Cardiac fibroblast (primary cell): ENCODE data around the gene PAK5.

ENCODE experiments used
- DNase-seq, 2 donors: peaks; one replicate each; pipeline versions ENCODE4 v3.0.0 to v3.0.0-alpha.2; 2010; ENCODE audit warnings: low read depth in 2 of 2
- H3K4me3 ChIP-seq, 2 donors: replicated peaks in 1 of 2; 1 replicate in 1 of 2; 2 replicates in 1 of 2; pipeline ENCODE4 v1.5.1; 2011; ENCODE audit warnings: low read depth in 2 of 2, low read length in 2 of 2, mild to moderate bottlenecking in 2 of 2, moderate library complexity in 1 of 2
- TF ChIP-seq, protein P1 (sequence below): IDR thresholded peaks from one replicate; pipeline ENCODE4 v1.5.1; 2011; ENCODE audit warnings: low read depth, mild to moderate bottlenecking, low read length, inconsistent platforms

PAK5 gene

GRCh38 chr20:9685011-9685410 lies 153.9 kb downstream of the PAK5 start:
- DNase-seq, result no peak
- H3K4me3 ChIP-seq, result no peak overlapping the region
- TF ChIP-seq, protein P1, sequence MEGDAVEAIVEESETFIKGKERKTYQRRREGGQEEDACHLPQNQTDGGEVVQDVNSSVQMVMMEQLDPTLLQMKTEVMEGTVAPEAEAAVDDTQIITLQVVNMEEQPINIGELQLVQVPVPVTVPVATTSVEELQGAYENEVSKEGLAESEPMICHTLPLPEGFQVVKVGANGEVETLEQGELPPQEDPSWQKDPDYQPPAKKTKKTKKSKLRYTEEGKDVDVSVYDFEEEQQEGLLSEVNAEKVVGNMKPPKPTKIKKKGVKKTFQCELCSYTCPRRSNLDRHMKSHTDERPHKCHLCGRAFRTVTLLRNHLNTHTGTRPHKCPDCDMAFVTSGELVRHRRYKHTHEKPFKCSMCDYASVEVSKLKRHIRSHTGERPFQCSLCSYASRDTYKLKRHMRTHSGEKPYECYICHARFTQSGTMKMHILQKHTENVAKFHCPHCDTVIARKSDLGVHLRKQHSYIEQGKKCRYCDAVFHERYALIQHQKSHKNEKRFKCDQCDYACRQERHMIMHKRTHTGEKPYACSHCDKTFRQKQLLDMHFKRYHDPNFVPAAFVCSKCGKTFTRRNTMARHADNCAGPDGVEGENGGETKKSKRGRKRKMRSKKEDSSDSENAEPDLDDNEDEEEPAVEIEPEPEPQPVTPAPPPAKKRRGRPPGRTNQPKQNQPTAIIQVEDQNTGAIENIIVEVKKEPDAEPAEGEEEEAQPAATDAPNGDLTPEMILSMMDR, result no peak

DNA sequence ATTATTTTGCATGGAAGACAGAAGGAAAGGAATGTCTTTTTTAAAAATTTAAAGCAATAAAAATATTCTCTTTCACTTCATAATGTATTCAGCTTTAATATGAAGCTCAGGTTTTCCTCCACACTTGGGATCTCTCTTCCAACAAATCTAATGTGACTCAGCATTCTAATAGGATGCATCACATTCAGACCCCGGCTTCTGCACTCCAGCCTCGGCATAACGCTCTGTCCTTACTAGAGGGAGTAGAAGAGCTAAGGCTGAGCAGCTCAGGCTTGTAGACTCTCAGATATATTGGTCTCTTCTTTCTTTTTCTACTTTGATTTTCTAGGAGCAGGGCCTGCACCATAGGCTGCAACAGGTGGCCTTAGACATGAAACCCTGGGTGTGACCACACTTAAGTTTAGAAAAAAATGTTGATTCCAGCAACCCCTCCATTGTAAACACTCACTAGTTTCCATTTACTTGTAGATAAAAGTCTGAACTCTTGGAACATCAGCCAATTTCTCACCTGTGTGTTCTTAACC lies 161.7 kb downstream of the PAK5 start:
- TF ChIP-seq, protein P1, result no peak
- DNase-seq, result no peak
- H3K4me3 ChIP-seq, result no peak overlapping the region

- no peak overlapping the region for H3K4me3 ChIP-seq
- no peak for DNase-seq
- TF ChIP-seq, protein P1, result no peak
Measured at GRCh38 chr20:9672981-9673380, 165.9 kb downstream of the PAK5 start.

GRCh38 chr20:9672027-9672426 lies 166.8 kb downstream of the PAK5 start:
- no peak overlapping the region for H3K4me3 ChIP-seq
- no peak for DNase-seq
- TF ChIP-seq, protein P1, result no peak

GRCh38 chr20:9668381-9668780 lies 170.5 kb downstream of the PAK5 start:
- TF ChIP-seq, protein P1, result no peak
- no peak overlapping the region for H3K4me3 ChIP-seq
- no peak for DNase-seq

DNA sequence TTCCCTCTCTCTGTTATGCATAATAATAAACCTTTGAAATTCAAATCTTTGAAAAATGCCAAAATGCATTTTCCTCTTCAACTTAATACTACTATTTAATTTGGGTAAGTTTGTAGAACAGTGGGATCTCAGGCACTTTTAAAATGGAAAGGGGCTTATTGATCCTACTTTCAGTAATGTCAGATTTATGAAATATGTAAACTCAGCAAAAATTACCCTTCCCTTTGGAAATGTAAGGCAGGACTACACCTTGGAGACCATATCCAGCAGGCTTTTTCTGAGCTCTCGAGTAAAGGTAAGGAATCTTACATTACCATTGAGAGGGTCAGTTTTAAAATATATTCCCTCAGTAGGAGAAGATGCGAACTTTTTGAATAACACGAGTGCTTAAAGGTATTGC lies 175.5 kb downstream of the PAK5 start:
- TF ChIP-seq, protein P1, result no peak
- H3K4me3 ChIP-seq, result no peak overlapping the region
- no peak for DNase-seq

- no peak overlapping the region for H3K4me3 ChIP-seq
- peak in 1 of 2 donors; percentile 3 for DNase-seq
- TF ChIP-seq, protein P1, result no peak
Measured at GRCh38 chr20:9660236-9660868, 178.5 kb downstream of the PAK5 start.
